Measurements from ENCODE around the gene ATCAY.
"Not testable (repeated sequence)": the region's sequence is repeated elsewhere in the genome, so short reads cannot be mapped to it uniquely, and the experiment has no call there.

ATCAY gene

DNA sequence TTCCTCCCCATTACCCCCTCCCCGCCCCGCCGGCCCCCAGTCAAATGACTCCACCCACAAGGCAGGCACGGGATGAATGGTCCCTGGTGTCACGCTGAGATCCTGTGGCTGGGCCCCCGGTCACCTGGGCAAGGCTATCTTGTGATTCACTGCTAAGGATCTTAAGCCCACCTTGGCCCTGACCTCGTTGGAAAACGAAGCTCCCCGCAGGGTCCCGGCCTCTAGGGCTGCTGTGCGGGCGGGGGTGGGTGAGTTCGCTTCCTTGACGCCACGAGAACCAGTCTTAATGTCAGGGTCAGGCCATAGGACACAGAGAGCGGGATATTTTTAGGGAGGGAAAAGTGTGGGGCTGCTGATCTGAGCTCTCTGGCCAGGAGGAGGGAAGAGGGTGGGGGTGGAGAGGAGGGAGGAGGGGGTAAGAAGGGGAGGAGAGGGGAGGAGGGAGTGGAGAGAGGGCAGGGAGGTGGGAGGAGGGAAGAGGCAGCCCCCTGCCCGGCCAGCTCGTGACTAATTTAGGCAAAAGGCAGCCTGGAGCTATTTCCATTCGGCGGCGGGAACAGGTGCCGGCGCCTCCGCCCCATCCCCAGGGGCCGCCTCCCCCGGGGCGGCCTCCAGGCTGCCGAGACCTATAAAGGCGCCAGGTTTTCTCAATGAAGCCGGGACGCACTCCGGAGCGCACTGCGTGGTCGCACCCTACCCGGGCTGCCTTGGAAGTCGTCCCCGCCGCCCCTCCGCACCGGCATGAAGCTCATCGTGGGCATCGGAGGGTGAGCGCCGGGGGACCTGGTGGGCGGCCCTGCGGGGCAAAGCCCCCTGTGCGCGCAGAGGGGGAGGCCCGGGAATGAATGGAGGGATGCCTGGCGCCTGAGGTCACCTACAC lies 52.7 kb downstream of the ATCAY start, which contains the start of gene NMRK2:
TSS of gene NMRK2 (plus strand) at position 139 of the 880 bp plus-strand sequence. CDS start at position 742, 603 bp downstream.
- DNase-seq (ENCODE audit: low read depth) = no peak
- no peak for TF ChIP-seq CTCF (conservative IDR thresholded peaks at IDR 0.05; ENCODE audit: low read depth, low read length)
- H3K4me3 ChIP-seq (ENCODE audit: low read length) = peak within 1 kb of the TSS; percentile 17

DNA sequence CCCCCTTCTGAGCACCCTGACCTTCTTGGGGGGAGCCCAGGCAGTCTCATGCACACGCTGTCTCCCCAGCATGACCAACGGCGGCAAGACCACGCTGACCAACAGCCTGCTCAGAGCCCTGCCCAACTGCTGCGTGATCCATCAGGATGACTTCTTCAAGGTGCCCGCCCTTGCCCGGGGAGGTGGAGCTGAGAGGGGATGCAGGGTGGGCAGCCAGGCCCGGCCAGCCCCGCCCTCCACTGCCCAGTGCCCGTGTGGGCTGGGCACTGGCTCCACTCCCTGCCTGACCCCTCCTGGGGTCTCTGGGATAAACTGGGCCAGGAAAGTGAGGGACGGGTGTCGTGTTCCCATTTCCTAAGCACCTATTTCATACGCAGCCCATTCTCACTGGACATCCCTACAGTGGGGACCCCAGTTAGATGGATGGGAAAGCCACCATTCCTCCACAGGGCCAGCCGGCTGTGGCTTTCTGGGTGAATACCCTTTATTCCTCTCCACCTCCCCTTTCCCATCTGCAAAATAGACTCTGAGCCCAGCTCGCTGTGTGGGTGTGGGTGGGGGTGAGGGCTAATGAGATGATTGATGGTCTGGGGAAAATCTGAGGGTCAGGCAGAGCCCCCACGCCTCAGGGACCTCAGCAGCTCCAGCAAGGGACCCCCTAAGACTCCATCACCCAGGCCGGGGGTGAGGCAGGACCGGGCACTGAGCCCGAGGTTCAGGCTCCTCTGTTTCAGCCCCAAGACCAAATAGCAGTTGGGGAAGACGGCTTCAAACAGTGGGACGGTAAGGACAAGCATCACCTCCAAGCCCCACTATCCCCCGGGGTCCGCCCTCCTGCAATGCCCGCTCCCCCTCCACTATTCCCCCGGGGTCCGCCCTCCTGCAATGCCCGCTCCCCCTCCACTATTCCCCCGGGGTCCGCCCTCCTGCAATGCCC lies 56.3 kb downstream of the ATCAY start:
- DNase-seq (ENCODE audit: low read depth) = no peak
- TF ChIP-seq CTCF (conservative IDR thresholded peaks at IDR 0.05; ENCODE audit: low read depth, low read length) = no peak
- no peak overlapping the region for H3K4me3 ChIP-seq (ENCODE audit: low read length)

- H3K4me3 ChIP-seq (ENCODE audit: low read length); DNase-seq (ENCODE audit: low read depth): not testable (repeated sequence)
Observed at GRCh38 chr19:3938300-3938950, 57.9 kb downstream of the ATCAY start.

DNA sequence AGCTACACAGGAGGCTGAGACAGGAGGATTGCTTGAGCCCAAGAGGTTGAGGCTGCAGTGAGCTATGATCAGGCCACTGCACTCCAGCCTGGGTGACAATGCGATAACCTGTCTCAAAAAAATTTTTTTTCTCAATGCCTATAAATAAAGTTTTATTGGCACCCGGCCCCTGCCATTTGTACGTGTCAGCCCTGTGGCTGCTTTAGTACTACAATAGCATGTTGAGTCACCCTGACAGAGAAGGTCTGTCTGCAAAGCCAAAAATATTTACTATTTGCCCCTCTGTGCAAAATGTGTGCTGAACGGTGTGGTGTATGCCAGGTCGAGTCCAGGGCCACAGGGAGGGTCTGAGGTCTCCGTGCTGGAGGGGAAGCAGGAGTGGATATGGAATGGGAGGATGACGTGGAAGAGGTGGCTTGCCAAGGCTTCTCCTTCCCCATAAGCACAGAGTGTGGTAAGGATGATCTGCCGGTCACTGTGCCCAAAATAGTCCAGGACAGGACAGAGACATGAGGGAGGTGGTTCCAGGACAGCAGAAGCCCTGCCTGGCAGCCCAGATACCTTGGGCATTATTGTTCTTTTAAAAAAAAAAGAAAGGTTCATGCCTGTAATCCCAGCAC lies 62.4 kb downstream of the ATCAY start:
- no peak overlapping the region for H3K4me3 ChIP-seq (ENCODE audit: low read length)
- no peak for TF ChIP-seq CTCF (conservative IDR thresholded peaks at IDR 0.05; ENCODE audit: low read depth, low read length)
- no peak for DNase-seq (ENCODE audit: low read depth)

DNA sequence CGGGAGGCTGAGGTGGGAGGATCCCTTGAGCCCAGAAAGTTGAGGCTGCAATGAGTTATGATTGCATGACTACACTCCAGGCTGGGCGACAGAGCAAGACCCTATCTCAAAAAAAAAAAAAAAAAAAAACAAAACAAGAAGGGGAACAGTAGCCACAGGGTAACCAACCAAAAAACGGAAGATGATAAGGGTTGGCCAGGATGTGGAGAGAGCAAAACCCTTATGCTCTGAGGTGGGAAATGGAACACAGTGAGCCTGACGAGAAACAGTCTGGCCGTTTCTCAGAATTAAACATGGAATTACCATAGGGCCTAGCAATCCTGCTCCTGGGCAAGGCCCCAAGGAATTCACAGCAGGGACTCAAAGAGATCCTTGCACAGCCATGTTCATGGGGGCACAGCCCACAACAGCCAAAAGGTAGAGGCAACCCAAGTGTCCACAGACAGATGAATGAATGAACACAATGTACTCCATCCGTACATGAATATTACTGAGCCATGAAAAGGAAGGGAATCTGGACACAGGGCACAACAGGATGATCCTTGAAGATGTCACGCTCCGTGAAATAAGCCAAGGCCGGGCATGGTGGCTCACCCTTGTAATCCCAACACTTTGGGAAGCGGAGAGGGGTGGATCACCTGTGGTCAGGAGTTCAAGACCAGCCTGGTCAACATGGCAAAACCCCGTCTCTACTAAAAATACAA lies 63.7 kb downstream of the ATCAY start:
- H3K4me3 ChIP-seq (ENCODE audit: low read length) = no peak overlapping the region
- no peak for TF ChIP-seq CTCF (conservative IDR thresholded peaks at IDR 0.05; ENCODE audit: low read depth, low read length)
- no peak for DNase-seq (ENCODE audit: low read depth)

DNA sequence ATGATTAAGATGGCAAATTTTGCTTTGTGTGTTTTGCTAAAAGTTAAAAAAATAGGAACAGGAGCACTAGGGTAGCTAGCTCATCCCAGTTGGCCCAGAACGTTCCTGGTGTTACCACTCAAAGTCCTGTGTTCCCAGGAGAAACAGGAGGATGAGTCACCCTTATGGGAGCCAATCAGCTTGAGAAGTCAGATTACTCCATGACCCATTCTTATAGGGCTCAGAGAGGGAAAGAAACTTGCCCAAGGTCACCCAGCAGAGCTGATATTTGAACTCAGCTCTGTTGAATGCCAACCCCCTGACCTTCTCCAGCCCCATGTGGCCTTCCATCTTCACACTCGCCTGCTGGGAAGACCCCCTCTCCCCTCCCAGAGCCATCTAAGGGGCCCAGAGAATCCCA lies 65.4 kb downstream of the ATCAY start:
- no peak overlapping the region for H3K4me3 ChIP-seq (ENCODE audit: low read length)
- DNase-seq (ENCODE audit: low read depth) = no peak
- no peak for TF ChIP-seq CTCF (conservative IDR thresholded peaks at IDR 0.05; ENCODE audit: low read depth, low read length)

DNA sequence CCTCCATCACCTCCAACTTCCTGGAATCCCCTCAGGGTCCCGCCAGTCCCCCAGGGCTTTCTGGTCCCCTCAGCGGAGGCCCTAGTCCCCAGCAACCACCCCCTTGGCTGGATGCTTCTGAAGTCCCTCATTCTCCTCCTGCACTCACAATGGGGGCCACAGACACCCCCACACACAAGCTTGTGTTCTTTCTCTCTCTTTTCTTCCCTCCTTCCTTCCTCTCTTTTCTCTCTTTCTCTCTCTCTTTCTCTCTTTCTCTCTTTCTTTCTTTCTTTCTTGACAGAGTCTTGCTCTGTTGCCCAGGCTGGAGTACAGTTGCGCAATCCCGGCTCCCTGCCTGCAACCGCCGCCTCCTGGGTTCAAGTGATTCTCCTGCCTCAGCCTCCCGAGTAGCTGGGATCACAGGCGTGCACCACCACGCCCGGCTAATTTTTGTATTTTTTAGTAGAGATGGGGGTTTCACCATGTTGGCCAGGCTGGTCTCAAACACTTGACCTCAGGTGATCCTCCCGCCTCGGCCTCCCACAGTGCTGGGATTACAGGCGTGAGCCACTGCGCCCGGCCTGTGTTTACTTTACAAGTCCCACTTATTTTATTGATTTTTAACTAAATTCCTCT lies 66.9 kb downstream of the ATCAY start:
- not testable (repeated sequence) for H3K4me3 ChIP-seq (ENCODE audit: low read length); DNase-seq (ENCODE audit: low read depth)

Measured in retinal pigment epithelial cell (primary cell).